ENCODE results near the gene DHX29. TPM values are rescaled to one million over a fixed set of nuclear protein-coding genes. Genes with fewer than 3 reads are reported as not detected.

Gene DHX29
- total RNA-seq, 1 donor from 2014 or later, result 21.1 TPM

DNA sequence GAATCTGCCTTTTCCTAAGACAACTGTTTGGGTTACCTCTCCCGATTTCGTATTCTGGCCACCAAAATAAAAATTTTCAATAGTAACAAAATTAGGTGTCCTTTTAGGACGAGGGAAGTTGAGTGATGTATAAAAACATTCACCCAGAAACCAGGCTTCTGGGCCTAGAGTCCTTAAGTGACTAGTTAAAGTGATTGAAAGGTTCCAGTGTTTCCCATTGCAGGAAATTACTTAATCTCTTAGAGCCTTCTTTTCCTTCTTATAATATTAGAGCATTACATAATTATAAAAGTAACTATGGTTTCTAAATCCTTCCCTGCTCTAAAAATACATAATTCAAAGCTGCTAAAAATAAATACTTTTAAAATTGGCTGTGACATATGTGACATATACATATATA is 87.7 kb downstream of the DHX29 start:
- intact Hi-C loops (cut with micrococcal nuclease), result loop anchor here (1.0 kb wide), 1 partner anchor 11 kb away; no protein-coding TSS in a partner anchor

DNA sequence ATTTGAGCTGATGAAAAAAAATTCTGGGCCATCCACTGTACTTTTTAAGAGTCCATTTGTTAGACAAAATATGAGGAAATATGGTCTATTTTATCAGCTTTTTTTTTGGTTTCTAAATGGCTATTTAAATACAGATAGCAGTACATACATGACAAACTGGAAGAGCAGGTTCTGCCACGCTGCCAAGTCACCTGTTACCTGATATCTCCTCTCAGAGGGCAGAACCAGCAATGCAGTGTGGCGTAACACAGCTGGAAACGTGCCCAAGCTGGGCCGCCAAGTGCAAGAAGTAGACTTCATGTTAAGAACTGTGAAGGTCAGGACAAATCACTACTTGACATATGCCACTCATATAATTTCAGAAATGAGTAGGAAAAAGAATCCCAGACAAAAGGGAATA is 88.5 kb downstream of the DHX29 start:
- intact Hi-C loops (cut with micrococcal nuclease), result no loop called here

DNA sequence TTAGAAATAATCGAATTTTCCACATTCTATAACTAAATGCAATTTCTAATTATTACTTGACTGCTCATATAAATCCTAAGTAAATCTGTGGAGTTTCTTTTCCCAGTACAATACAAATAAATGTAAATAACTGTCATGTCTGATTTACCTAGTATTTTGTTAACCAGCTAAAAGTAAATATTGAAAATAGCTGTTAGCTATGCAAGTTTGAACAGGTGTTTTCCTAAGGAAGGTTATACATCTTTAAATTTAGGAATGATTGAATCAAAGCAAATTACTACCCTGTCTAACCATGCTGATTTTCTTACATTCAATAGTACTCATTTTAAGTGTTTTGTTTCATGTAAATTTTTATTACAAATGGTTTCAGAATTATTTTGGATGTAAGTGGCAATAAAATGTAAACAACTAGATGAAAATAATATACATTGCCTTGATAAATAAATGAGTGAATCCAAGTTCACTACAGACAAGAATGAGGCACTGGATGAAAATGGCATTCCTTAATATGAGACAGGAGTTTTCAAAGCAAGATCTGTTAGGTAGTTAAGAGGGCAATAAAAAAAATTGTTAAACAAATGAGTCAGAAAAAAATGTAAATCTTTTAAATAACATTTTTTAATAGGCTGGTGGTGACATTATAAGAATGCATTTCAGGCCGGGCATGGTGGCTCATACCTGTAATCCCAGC is 96.2 kb downstream of the DHX29 start:
- intact Hi-C loops (cut with micrococcal nuclease), result no loop called here

Other genes with a start within 250 kb of the DHX29 start
- gene GZMA, start 205.0 kb downstream of the DHX29 start, total RNA-seq, result 1,575 and 1,584 TPM in 2 replicates
- not detected in 2 replicates for gene GPX8, start 147.5 kb downstream of the DHX29 start, total RNA-seq
- 0.12 and 0.17 TPM in 2 replicates for gene CDC20B, start 134.5 kb downstream of the DHX29 start, total RNA-seq
- not detected in 2 replicates for gene MCIDAS, start 80.4 kb downstream of the DHX29 start, total RNA-seq
- gene CCNO, start 74.1 kb downstream of the DHX29 start, total RNA-seq, result not detected in 2 replicates
- 82.5 and 85.5 TPM in 2 replicates for gene MTREX, start 295 bp upstream of the DHX29 start, total RNA-seq
- gene PLPP1, start 227.3 kb upstream of the DHX29 start, total RNA-seq, result 20.2 and 20.8 TPM in 2 replicates

Data from T-helper 1 cell treated with Interleukin-12 subunit alpha and Interleukin-12 subunit beta and Interleukin-4 antibody, amounts not matched to agents 30 ng/mL and 1 ng/mL, for 36 hours (primary cell).